OCI-LY3 (cell line): ENCODE results near the gene TMEM26.

ENCODE experiments used
- H2AFZ ChIP-seq: fragments of 200-600, 300-600 bp; shearing (Covaris generic); 2 replicates; pipeline ENCODE4 v1.6.0; 2014; ENCODE audit warnings: antibody characterized with exemption, low read depth, low read length
- H3K27ac ChIP-seq: fragments of 200-600, 300-600 bp; sonication (generic); 2 replicates; pipeline ENCODE4 v1.5.1; 2014; ENCODE audit warnings: mild to moderate bottlenecking, low read length, moderate library complexity, mixed read lengths
- H3K27me3 ChIP-seq: fragments of 200-600, 300-600 bp; sonication (generic); 2 replicates; pipeline ENCODE4 v1.6.1; 2014; ENCODE audit warnings: low read depth, low read length, mixed read lengths
- H3K36me3 ChIP-seq: fragments of 200-600, 300-600 bp; sonication (generic); replicated peaks from 2 replicates; pipeline ENCODE3; 2014; ENCODE audit warnings: low read depth, low read length, mixed read lengths
- H3K4me1 ChIP-seq: fragments of 300-600, 200-600 bp; sonication (generic); 2 replicates; pipeline ENCODE4 v1.6.1; 2014; ENCODE audit warnings: low read length, mixed read lengths
- H3K4me2 ChIP-seq: fragments of 200-600, 300-600 bp; sonication (generic); 2 replicates; pipeline ENCODE4 v1.6.1; 2014; ENCODE audit warnings: low read length, mixed read lengths
- H3K4me3 ChIP-seq: fragments of 300-600, 200-600 bp; sonication (generic); 2 replicates; pipeline ENCODE4 v1.5.1; 2014; ENCODE audit warnings: antibody characterized with exemption, mild to moderate bottlenecking, low read length, moderate library complexity
- H3K79me2 ChIP-seq: fragments of 300-600, 200-600 bp; shearing (Covaris generic); 2 replicates; pipeline ENCODE4 v1.6.1; 2014; ENCODE audit warnings: mild to moderate bottlenecking, low read length, mixed read lengths
- H3K9ac ChIP-seq: fragments of 300-600, 200-600 bp; shearing (Covaris generic); 2 replicates; pipeline ENCODE4 v1.6.0; 2014; ENCODE audit warnings: mild to moderate bottlenecking, low read length, moderate library complexity
- H3K9me3 ChIP-seq: fragments of 200-600, 300-600 bp; shearing (Covaris generic); 2 replicates; pipeline ENCODE4 v1.6.1; 2014; ENCODE audit warnings: low read length, mixed read lengths; ENCODE audit not compliant: insufficient read depth
- H4K20me1 ChIP-seq: fragments of 200-600, 300-600 bp; sonication (generic); 2 replicates; pipeline ENCODE4 v1.6.1; 2016; ENCODE audit warnings: low read length, mixed read lengths; ENCODE audit not compliant: insufficient read depth
- CTCF ChIP-seq: fragments of 200-600, 300-600 bp; sonication (generic); IDR thresholded peaks from 2 replicates; pipeline ENCODE4 v1.5.1; 2014; ENCODE audit warnings: antibody characterized with exemption, low read length, low read depth
- EZH2phosphoT487 ChIP-seq: fragments of 200-600 bp; shearing (Covaris generic); IDR thresholded peaks from 2 replicates; pipeline ENCODE4 v1.6.1; 2018; ENCODE audit warnings: antibody characterized with exemption, mixed run types, low read depth

The TMEM26 gene

GRCh38 chr10:61465171-61465496 lies 12.0 kb upstream of the TMEM26 start:
- Histone ChIP-seq H3K4me1 (no peaks in the 10 kb centered on the region), H2AFZ (no peak overlapping the region), H3K4me2 (no peak overlapping the region), H3K27ac (no peak overlapping the region), H3K36me3 (no peaks in the 10 kb centered on the region), H3K4me3 (no peak overlapping the region), H3K9me3 (no peaks in the 10 kb centered on the region), H3K9ac (no peak overlapping the region), H3K27me3 (no peaks in the 10 kb centered on the region), H3K79me2 (no peaks in the 10 kb centered on the region), H4K20me1 (no peaks in the 10 kb centered on the region)
- TF ChIP-seq EZH2phosphoT487 (no peak), CTCF (no peak)

GRCh38 chr10:61464461-61465170 lies 11.4 kb upstream of the TMEM26 start:
- Histone ChIP-seq H3K4me1 (no peaks in the 10 kb centered on the region), H3K36me3 (no peaks in the 10 kb centered on the region), H3K27me3 (no peaks in the 10 kb centered on the region), H3K9ac (no peak overlapping the region), H3K79me2 (no peaks in the 10 kb centered on the region), H3K9me3 (no peaks in the 10 kb centered on the region), H3K27ac (no peak overlapping the region), H2AFZ (no peak overlapping the region), H3K4me3 (no peak overlapping the region), H3K4me2 (no peak overlapping the region), H4K20me1 (no peaks in the 10 kb centered on the region)
- TF ChIP-seq EZH2phosphoT487 = no peak

- H3K79me2 ChIP-seq = no peaks in the 10 kb centered on the region
- H3K36me3 ChIP-seq = no peaks in the 10 kb centered on the region
- H4K20me1 ChIP-seq = no peaks in the 10 kb centered on the region
- no peak overlapping the region for H3K27ac ChIP-seq
- no peak overlapping the region for H3K4me3 ChIP-seq
- no peak overlapping the region for H3K4me2 ChIP-seq
- no peak overlapping the region for H3K9ac ChIP-seq
- H3K27me3 ChIP-seq = no peaks in the 10 kb centered on the region
- H3K4me1 ChIP-seq = no peaks in the 10 kb centered on the region
- TF ChIP-seq EZH2phosphoT487 (no peak), CTCF (no peak)
- H2AFZ ChIP-seq = no peak overlapping the region
- no peaks in the 10 kb centered on the region for H3K9me3 ChIP-seq
Measured at GRCh38 chr10:61463035-61463909, 10.1 kb upstream of the TMEM26 start.

- Histone ChIP-seq H3K4me3 (no peak overlapping the region), H3K4me1 (no peaks in the 10 kb centered on the region), H3K4me2 (no peak overlapping the region), H4K20me1 (no peaks in the 10 kb centered on the region), H3K9me3 (no peaks in the 10 kb centered on the region), H2AFZ (no peak overlapping the region), H3K27ac (no peak overlapping the region), H3K36me3 (no peaks in the 10 kb centered on the region), H3K27me3 (no peaks in the 10 kb centered on the region), H3K9ac (no peak overlapping the region), H3K79me2 (no peaks in the 10 kb centered on the region)
- TF ChIP-seq EZH2phosphoT487 = no peak
Measured at GRCh38 chr10:61460835-61461234, 7.7 kb upstream of the TMEM26 start.

GRCh38 chr10:61458031-61458430 lies 4.8 kb upstream of the TMEM26 start:
- no peak overlapping the region for H3K27ac ChIP-seq
- no peak for TF ChIP-seq CTCF
- TF ChIP-seq EZH2phosphoT487 = no peak
- H3K4me3 ChIP-seq = no peak overlapping the region
- no peaks in the 10 kb centered on the region for H3K36me3 ChIP-seq
- no peaks in the 10 kb centered on the region for H3K4me1 ChIP-seq
- H3K79me2 ChIP-seq = no peaks in the 10 kb centered on the region
- H3K9me3 ChIP-seq = no peaks in the 10 kb centered on the region
- no peak overlapping the region for H3K4me2 ChIP-seq
- no peak overlapping the region for H2AFZ ChIP-seq
- no peaks in the 10 kb centered on the region for H4K20me1 ChIP-seq
- H3K9ac ChIP-seq = no peak overlapping the region
- no peaks in the 10 kb centered on the region for H3K27me3 ChIP-seq
